GM13976 (cell line): ENCODE data around the gene GBX1.
A peak's percentile ranks its signal among the peaks of the same experiment; 100 is the strongest.

Experiments
- DNase-seq: peaks from one replicate; pipeline ENCODE4 v3.0.0; 2012; ENCODE audit warnings: low spot score
- CTCF ChIP-seq: IDR thresholded peaks from 2 replicates; pipeline ENCODE4 v1.5.1; 2012; ENCODE audit warnings: borderline replicate concordance, mild to moderate bottlenecking; ENCODE audit not compliant: insufficient read depth; ENCODE audit errors: extremely low read depth, missing control alignments, control extremely low read depth
- in situ Hi-C: fragments of 300-500 bp; cut with MboI; formaldehyde crosslinking; loops from one replicate; pipeline ENCODE4 v1.12.0; 2022; ENCODE audit warnings: low sequenced_read_pairs, mixed read lengths, inconsistent platforms; ENCODE audit not compliant: unreplicated experiment

The GBX1 gene

GRCh38 chr7:151124899-151125399 is 42.5 kb downstream of the GBX1 start:
- no peak for TF ChIP-seq CTCF
- in situ Hi-C loops: no loop called here
- DNase-seq: no peak

GRCh38 chr7:151124481-151124880 is 43.0 kb downstream of the GBX1 start:
- no peak for TF ChIP-seq CTCF
- no peak for DNase-seq
- in situ Hi-C loops: no loop called here

GRCh38 chr7:151123822-151124464 is 43.6 kb downstream of the GBX1 start:
- TF ChIP-seq CTCF: peak; percentile 98
- in situ Hi-C loops: no loop called here
- DNase-seq: peak; percentile 97

GRCh38 chr7:151123158-151123821 is 44.2 kb downstream of the GBX1 start:
- TF ChIP-seq CTCF: no peak
- in situ Hi-C loops: no loop called here
- DNase-seq: no peak

- no peak for TF ChIP-seq CTCF
- no peak for DNase-seq
- in situ Hi-C loops: no loop called here
Observed at GRCh38 chr7:151122796-151123157, 44.7 kb downstream of the GBX1 start.

GRCh38 chr7:151122276-151122675 is 45.2 kb downstream of the GBX1 start:
- TF ChIP-seq CTCF: no peak
- in situ Hi-C loops: no loop called here
- no peak for DNase-seq
